K562 (cell line): ENCODE measurements around the gene CHI3L1.

Source experiments
- ATF4 ChIP-seq: fragments of 450-650 bp; formaldehyde crosslinking; IDR thresholded peaks from 2 replicates; pipeline ENCODE4 v1.4.0; 2022; ENCODE audit warnings: mild to moderate bottlenecking, moderate library complexity
- CTCF ChIP-seq, 3 experiments: IDR thresholded peaks in 2 of 3; conservative IDR thresholded peaks in 1 of 3; 2 replicates each; pipeline ENCODE4 v1.5.1; 2011 to 2012; ENCODE audit warnings: low read length in 3 of 3, mild to moderate bottlenecking in 3 of 3, control low read depth in 2 of 3, improper control_type of control experiment in 1 of 3, inconsistent platforms in 1 of 3, low read depth in 1 of 3, mixed read lengths in 1 of 3, moderate library complexity in 1 of 3; ENCODE audit not compliant: insufficient read depth in 2 of 3
- GABPB1 ChIP-seq: sonication (generic); formaldehyde crosslinking; IDR thresholded peaks from 2 replicates; pipeline ENCODE4 v1.8.0; 2022; ENCODE audit warnings: mild to moderate bottlenecking, missing genetic modification reagents
- GATA2 ChIP-seq: sonication (generic); formaldehyde crosslinking; IDR thresholded peaks from 2 replicates; pipeline ENCODE4 v1.4.0; 2020; ENCODE audit warnings: mild to moderate bottlenecking, missing genetic modification reagents
- HDAC6 ChIP-seq: IDR thresholded peaks from 2 replicates; pipeline ENCODE4 v1.6.1; 2012; ENCODE audit warnings: low read depth, mild to moderate bottlenecking, control low read depth, inconsistent platforms, low read length, moderate library complexity
- KAT7 ChIP-seq: sonication (generic); formaldehyde crosslinking; IDR thresholded peaks from 2 replicates; pipeline ENCODE4 v1.8.0; 2022; ENCODE audit warnings: missing genetic modification reagents, mild to moderate bottlenecking, borderline replicate concordance
- POLR2A ChIP-seq: fragments of 450-650 bp; conservative IDR thresholded peaks from 2 replicates; pipeline ENCODE4 v1.6.1; 2016
- POLR2H ChIP-seq: IDR thresholded peaks from 2 replicates; pipeline ENCODE4 v1.6.1; 2016; ENCODE audit warnings: missing genetic modification characterization, low read depth, mild to moderate bottlenecking, control low read depth, missing compliant biosample characterization, moderate library complexity
- PREB ChIP-seq: sonication (generic); formaldehyde crosslinking; IDR thresholded peaks from 2 replicates; pipeline ENCODE4 v1.8.1; 2023; ENCODE audit warnings: mild to moderate bottlenecking, missing genetic modification reagents
- RBFOX2 ChIP-seq: fragments of 200-400 bp; formaldehyde crosslinking; IDR thresholded peaks from 2 replicates; pipeline ENCODE4 v1.6.1; 2017; ENCODE audit warnings: low read depth, mild to moderate bottlenecking, low read length, moderate library complexity
- REST ChIP-seq, 2 experiments: fragments of 450-650 bp; formaldehyde crosslinking in 1 of 2; IDR thresholded peaks; 2 replicates each; pipeline versions ENCODE4 v1.4.0 to v1.6.1; 2014 to 2020; ENCODE audit warnings: mild to moderate bottlenecking in 2 of 2, borderline replicate concordance in 1 of 2, low read depth in 1 of 2
- RNF219 ChIP-seq: fragments of 250-450 bp; sonication (Bioruptor Pico); IDR thresholded peaks from 2 replicates; pipeline ENCODE4 v1.5.0; 2022; ENCODE audit warnings: mild to moderate bottlenecking
- SAP30 ChIP-seq: fragments of 200-600 bp; sonication (generic); IDR thresholded peaks from 2 replicates; pipeline ENCODE4 v1.6.1; 2012; ENCODE audit warnings: borderline replicate concordance, low read depth, mild to moderate bottlenecking, moderate library complexity, low read length, control low read depth, inconsistent platforms; ENCODE audit not compliant: insufficient read depth, poor library complexity, severe bottlenecking
- YBX1 ChIP-seq: fragments of 450-650 bp; IDR thresholded peaks from 2 replicates; pipeline ENCODE4 v1.7.1; 2016; ENCODE audit warnings: mild to moderate bottlenecking

GRCh38 chr1:203158423-203158822 lies 28.1 kb downstream of the CHI3L1 start:
- TF ChIP-seq SAP30 (no peak), HDAC6 (no peak), REST (IDR thresholded peaks at IDR 0.05; ENCODE audit: borderline replicate concordance) (no peak), REST (CRISPR knock-in tag; IDR thresholded peaks at IDR 0.05; ENCODE audit: low read depth) (no peak), YBX1 (no peak), POLR2A (no peak), PREB (CRISPR knock-in tag) (no peak), POLR2H (tag) (no peak), GATA2 (CRISPR knock-in tag) (no peak), RBFOX2 (no peak), ATF4 (CRISPR knock-in tag) (no peak), RNF219 (CRISPR knock-in tag) (no peak), GABPB1 (no peak), KAT7 (no peak), CTCF (IDR thresholded peaks at IDR 0.05 in 2 of 3, conservative IDR thresholded peaks at IDR 0.05 in 1 of 3; ENCODE audit: insufficient read depth in 2 of 3, low read depth in 1 of 3, low read length in 3 of 3) (no peak)
